IMR-90 (cell line): ENCODE data around the gene FUT4. TPM values are rescaled to one million over a fixed set of nuclear protein-coding genes. Genes with fewer than 3 reads are reported as not detected.

Experiments used
- ATAC-seq: fragments of 200-7000 bp; cut with Tn5 transposase; 2 replicates; pipeline ENCODE4 v1.9.1; 2020; ENCODE audit warnings: low read depth, mild to moderate bottlenecking, moderate library complexity
- BruUV-seq: library from RNA; stranded (reverse); fragments of 400-500 nt; replicated peaks from 2 replicates; lab custom pipeline; 2021; lab: Mats Ljungman, UMichigan
- CTCF ChIA-PET: fragments of 300-600 bp; formaldehyde crosslinking; extraction: SDS; loops from one replicate; lab custom pipeline; 2021; ENCODE audit warnings: antibody characterized with exemption; lab: Yijun Ruan, JAX
- POLR2A ChIA-PET: fragments of 300-600 bp; sonication (Branson Sonifier 250); formaldehyde crosslinking; loops from one replicate; lab custom pipeline; 2022; ENCODE audit warnings: antibody characterized with exemption; ENCODE audit not compliant: unreplicated experiment; lab: Charles Lee
- DNase-seq: peaks from one replicate; pipeline ENCODE4 v3.0.0; 2013
- H2AFZ ChIP-seq: replicated peaks from 2 replicates; pipeline ENCODE3; 2013; ENCODE audit warnings: low read length, mild to moderate bottlenecking; ENCODE audit not compliant: poor library complexity
- H2AK5ac ChIP-seq: 2 replicates; pipeline ENCODE4 v1.6.1; 2013; ENCODE audit warnings: low read depth, low read length, inconsistent platforms
- H2AK9ac ChIP-seq: replicated peaks from 2 replicates; pipeline ENCODE3; 2013; ENCODE audit warnings: mild to moderate bottlenecking, low read depth, low read length, moderate library complexity; ENCODE audit not compliant: poor library complexity
- H2BK120ac ChIP-seq: 2 replicates; pipeline ENCODE4 v1.6.1; 2013; ENCODE audit warnings: low read depth, low read length, inconsistent platforms
- H2BK15ac ChIP-seq: 3 replicates; pipeline ENCODE4 v1.6.1; 2013; ENCODE audit warnings: low read depth, low read length, inconsistent platforms
- H2BK20ac ChIP-seq: 2 replicates; pipeline ENCODE4 v1.6.1; 2013; ENCODE audit warnings: low read depth, mild to moderate bottlenecking, inconsistent platforms, low read length, moderate library complexity
- H2BK5ac ChIP-seq: 2 replicates; pipeline ENCODE4 v1.6.1; 2013; ENCODE audit warnings: mild to moderate bottlenecking, low read depth, low read length, inconsistent platforms; ENCODE audit not compliant: poor library complexity, severe bottlenecking
- H3K14ac ChIP-seq: replicated peaks from 2 replicates; pipeline ENCODE4 v1.6.1; 2013; ENCODE audit warnings: low read depth, low read length, inconsistent platforms
- H3K18ac ChIP-seq: 2 replicates; pipeline ENCODE4 v1.6.1; 2013; ENCODE audit warnings: low read depth, low read length, control low read depth
- H3K23ac ChIP-seq: 2 replicates; pipeline ENCODE4 v1.6.1; 2013; ENCODE audit warnings: low read depth, low read length, inconsistent platforms
- H3K27ac ChIP-seq: 2 replicates; pipeline ENCODE4 v1.5.1; 2013; ENCODE audit warnings: mild to moderate bottlenecking, control low read depth, low read length; ENCODE audit not compliant: insufficient read depth
- H3K27me3 ChIP-seq: 2 replicates; pipeline ENCODE4 v1.6.1; 2013; ENCODE audit warnings: low read length; ENCODE audit not compliant: control insufficient read depth, insufficient read depth
- H3K36me3 ChIP-seq: 2 replicates; pipeline ENCODE4 v1.6.1; 2013; ENCODE audit warnings: low read length, mixed read lengths; ENCODE audit not compliant: control insufficient read depth, insufficient read depth
- H3K4ac ChIP-seq: 2 replicates; pipeline ENCODE4 v1.6.1; 2013; ENCODE audit warnings: low read depth, low read length, inconsistent platforms
- H3K4me1 ChIP-seq: 2 replicates; pipeline ENCODE4 v1.6.1; 2013; ENCODE audit warnings: low read length, mixed read lengths; ENCODE audit not compliant: control insufficient read depth, insufficient read depth
- H3K4me2 ChIP-seq: 2 replicates; pipeline ENCODE4 v1.6.1; 2013; ENCODE audit warnings: low read depth, mild to moderate bottlenecking, control low read depth, low read length, moderate library complexity
- H3K4me3 ChIP-seq: 2 replicates; pipeline ENCODE4 v1.5.1; 2013; ENCODE audit warnings: low read depth, mild to moderate bottlenecking, control low read depth, low read length, moderate library complexity; ENCODE audit not compliant: insufficient read depth
- H3K56ac ChIP-seq: 2 replicates; pipeline ENCODE4 v1.6.1; 2013; ENCODE audit warnings: low read length, inconsistent platforms; ENCODE audit not compliant: insufficient read depth; ENCODE audit errors: extremely low read depth
- H3K79me1 ChIP-seq, 2 experiments: 2 replicates each; pipeline ENCODE4 v1.6.1; 2013; ENCODE audit warnings: low read length in 2 of 2, inconsistent platforms in 1 of 2, low read depth in 1 of 2
- H3K9ac ChIP-seq: 2 replicates; pipeline ENCODE4 v1.6.1; 2013; ENCODE audit warnings: low read depth, low read length, control low read depth
- H3K9me1 ChIP-seq: 2 replicates; pipeline ENCODE4 v1.6.1; 2013; ENCODE audit warnings: low read length, inconsistent platforms; ENCODE audit not compliant: insufficient read depth
- H3K9me3 ChIP-seq: 2 replicates; pipeline ENCODE4 v1.6.1; 2013; ENCODE audit warnings: low read length; ENCODE audit not compliant: control insufficient read depth, insufficient read depth
- H4K20me1 ChIP-seq: 2 replicates; pipeline ENCODE4 v1.6.1; 2013; ENCODE audit warnings: low read length, inconsistent platforms; ENCODE audit not compliant: insufficient read depth
- H4K5ac ChIP-seq: 2 replicates; pipeline ENCODE4 v1.6.1; 2013; ENCODE audit warnings: mild to moderate bottlenecking, low read depth, low read length, control low read depth
- H4K8ac ChIP-seq, 2 experiments: 2 replicates each; pipeline ENCODE4 v1.6.1; 2013; ENCODE audit warnings: low read depth in 2 of 2, low read length in 2 of 2, control low read depth in 1 of 2, inconsistent platforms in 1 of 2
- H4K91ac ChIP-seq: 2 replicates; pipeline ENCODE4 v1.6.1; 2013; ENCODE audit warnings: low read depth, low read length, inconsistent platforms; ENCODE audit not compliant: insufficient read depth
- BHLHE40 ChIP-seq: fragments of 150-350 bp; IDR thresholded peaks from 2 replicates; pipeline ENCODE4 v1.6.1; 2016; ENCODE audit warnings: mild to moderate bottlenecking, low read depth, low read length
- MAZ ChIP-seq: IDR thresholded peaks from 2 replicates; pipeline ENCODE4 v1.6.1; 2012; ENCODE audit warnings: low read depth, mild to moderate bottlenecking, low read length, improper control_type of control experiment, moderate library complexity, borderline replicate concordance
- MXI1 ChIP-seq: IDR thresholded peaks from 2 replicates; pipeline ENCODE4 v1.6.1; 2012; ENCODE audit warnings: low read depth, mild to moderate bottlenecking, low read length, moderate library complexity, borderline replicate concordance
- RAD21 ChIP-seq: IDR thresholded peaks from 2 replicates; pipeline ENCODE4 v1.6.1; 2012; ENCODE audit warnings: low read length, improper control_type of control experiment
- RCOR1 ChIP-seq: IDR thresholded peaks from 2 replicates; pipeline ENCODE4 v1.6.1; 2012; ENCODE audit warnings: mild to moderate bottlenecking, low read length, improper control_type of control experiment; ENCODE audit not compliant: insufficient replicate concordance
- RFX5 ChIP-seq: IDR thresholded peaks from 2 replicates; pipeline ENCODE4 v1.8.0; 2012; ENCODE audit warnings: low read depth, mild to moderate bottlenecking, low read length, moderate library complexity
- SMC3 ChIP-seq: fragments of 150-350 bp; IDR thresholded peaks from 2 replicates; pipeline ENCODE4 v1.6.1; 2016; ENCODE audit warnings: low read depth, mild to moderate bottlenecking, antibody characterized with exemption, low read length, moderate library complexity
- WGBS, 2 experiments: methylation state at CpG; one replicate each; pipeline versions ENCODE4 v1.1.5 to v1.1.7; 2013; ENCODE audit warnings: missing lambda C conversion rate in 2 of 2; ENCODE audit not compliant: insufficient read length in 1 of 2; ENCODE audit errors: extremely low coverage in 2 of 2; 5-methylcytosine and 5-hydroxymethylcytosine counted together
- dilution Hi-C: fragments of 300-500 bp; cut with HindIII; formaldehyde crosslinking; loops from one replicate; pipeline ENCODE4 v1.14.3; 2018; ENCODE audit warnings: low sequenced_read_pairs; ENCODE audit not compliant: unreplicated experiment
- in situ Hi-C: fragments of 300-500 bp; cut with MboI; formaldehyde crosslinking; loops from 3 replicates; pipeline ENCODE4 v1.14.3; 2019; ENCODE audit warnings: low sequenced_read_pairs, inconsistent platforms, mixed read lengths
- intact Hi-C: fragments of 100-400 bp; cut with micrococcal nuclease; formaldehyde crosslinking; loops from 2 replicates; pipeline ENCODE4 v1.10.0; 2022
- polyA plus RNA-seq, 3 experiments: library from polyadenylated mRNA; depleted of rRNA; stranded (reverse); fragments of >200 nt; gene quantifications; 2 replicates each; pipeline ENCODE4 v1.2.3, GENCODE V29; 2012; ENCODE audit warnings: low replicate concordance in 1 of 3
- total RNA-seq: library from RNA; depleted of rRNA; stranded (reverse); fragments of >200 nt; gene quantifications from 2 replicates; pipeline ENCODE4 v1.2.3, GENCODE V29; 2012
- TF ChIP-seq, protein P1 (sequence below): fragments of 150-350 bp; IDR thresholded peaks from 2 replicates; pipeline ENCODE4 v1.6.1; 2016; ENCODE audit warnings: low read depth, mild to moderate bottlenecking, low read length, moderate library complexity, borderline replicate concordance

The FUT4 gene
- total and polyA plus RNA-seq, 2 of the 4 experiments (the other 2 are of a cell fraction), result 2.2 to 2.4 TPM

DNA sequence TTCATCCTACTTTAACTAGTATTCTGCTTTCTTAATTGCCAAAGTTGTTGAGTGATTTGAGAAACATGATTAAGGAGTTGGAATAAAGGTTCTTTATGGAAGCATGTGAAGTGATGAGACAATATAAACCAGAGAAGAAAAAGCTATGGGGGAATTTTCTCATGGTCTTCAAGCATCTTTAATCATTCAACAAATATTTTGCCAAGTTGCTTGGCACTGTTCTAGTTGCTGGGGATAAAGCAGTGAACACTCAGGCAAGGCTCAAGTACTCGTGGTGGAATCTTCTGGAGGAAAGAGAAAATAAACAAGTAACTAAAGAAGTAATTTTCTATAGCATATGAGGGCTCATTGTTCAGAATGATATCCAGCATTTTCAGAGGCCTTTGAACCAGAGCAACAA, 14.3 kb downstream of the FUT4 start:
- peak; percentile 48 for ATAC-seq
- no peaks in the 10 kb centered on the region for H3K9me3 ChIP-seq

More for the DNA sequence above, 14.3 kb downstream of the FUT4 start:
- DNase-seq, result peak; percentile 49
- Histone ChIP-seq H3K9ac (no peak overlapping the region), H3K4me3 (no peak overlapping the region), H3K14ac (peak overlapping the region; percentile 14; the same call in 1 of the 2 replicates), H2BK15ac (no peak overlapping the region; the same call in 2 of the 3 replicates), H2AK5ac (no peak overlapping the region), H4K5ac (no peak overlapping the region), H2AFZ (no peak overlapping the region), H4K8ac (no peak overlapping the region), H2BK120ac (peak overlapping the region; percentile 58; the same call in 1 of the 2 replicates), H4K20me1 (no peaks in the 10 kb centered on the region), H3K56ac (no peak overlapping the region), H3K9me1 (peaks cover 5% of the 10 kb centered on the region), H3K27me3 (no peaks in the 10 kb centered on the region), H2AK9ac (no peak overlapping the region), H3K79me1 (peaks cover 2 to 11% of the 10 kb centered on the region in 2 experiments; a peak in 1 of 4 replicates), H3K36me3 (no peaks in the 10 kb centered on the region), H3K23ac (0 out of 2 replicates have a peak overlapping the region, but pooled peaks have one; percentile 7), H2BK20ac (peak overlapping the region; percentile 53; the same call in 1 of the 2 replicates), H2BK5ac (peak overlapping the region; percentile 69), H4K91ac (0 out of 2 replicates have a peak overlapping the region, but pooled peaks have one; percentile 13), H3K4me1 (peaks cover 8% of the 10 kb centered on the region), H3K4ac (peak overlapping the region; percentile 36; the same call in 1 of the 2 replicates), H3K18ac (no peak overlapping the region), H3K27ac (no peak overlapping the region), H3K4me2 (peak overlapping the region; percentile 2; the same call in 1 of the 2 replicates)
- intact Hi-C loops (no loop called here), in situ Hi-C loops (no loop called here), dilution Hi-C loops (no loop called here)
- BruUV-seq, result no TSS peak
- ChIA-PET CTCF (no interaction called here), POLR2A (no interaction called here)
- TF ChIP-seq MAZ, result no peak
- no peak for TF ChIP-seq RAD21
- TF ChIP-seq, protein P1, sequence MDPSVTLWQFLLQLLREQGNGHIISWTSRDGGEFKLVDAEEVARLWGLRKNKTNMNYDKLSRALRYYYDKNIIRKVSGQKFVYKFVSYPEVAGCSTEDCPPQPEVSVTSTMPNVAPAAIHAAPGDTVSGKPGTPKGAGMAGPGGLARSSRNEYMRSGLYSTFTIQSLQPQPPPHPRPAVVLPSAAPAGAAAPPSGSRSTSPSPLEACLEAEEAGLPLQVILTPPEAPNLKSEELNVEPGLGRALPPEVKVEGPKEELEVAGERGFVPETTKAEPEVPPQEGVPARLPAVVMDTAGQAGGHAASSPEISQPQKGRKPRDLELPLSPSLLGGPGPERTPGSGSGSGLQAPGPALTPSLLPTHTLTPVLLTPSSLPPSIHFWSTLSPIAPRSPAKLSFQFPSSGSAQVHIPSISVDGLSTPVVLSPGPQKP, result no peak
- no peak for TF ChIP-seq RFX5
- no peak for TF ChIP-seq SMC3
- no peak for TF ChIP-seq BHLHE40
- no peak for TF ChIP-seq RCOR1
- TF ChIP-seq MXI1, result no peak
- WGBS, 2 experiments, result no CpG with 5 or more reads among the region's 1 CpG
